Measurements from ENCODE around the gene ZNF423.

ZNF423 gene

DNA sequence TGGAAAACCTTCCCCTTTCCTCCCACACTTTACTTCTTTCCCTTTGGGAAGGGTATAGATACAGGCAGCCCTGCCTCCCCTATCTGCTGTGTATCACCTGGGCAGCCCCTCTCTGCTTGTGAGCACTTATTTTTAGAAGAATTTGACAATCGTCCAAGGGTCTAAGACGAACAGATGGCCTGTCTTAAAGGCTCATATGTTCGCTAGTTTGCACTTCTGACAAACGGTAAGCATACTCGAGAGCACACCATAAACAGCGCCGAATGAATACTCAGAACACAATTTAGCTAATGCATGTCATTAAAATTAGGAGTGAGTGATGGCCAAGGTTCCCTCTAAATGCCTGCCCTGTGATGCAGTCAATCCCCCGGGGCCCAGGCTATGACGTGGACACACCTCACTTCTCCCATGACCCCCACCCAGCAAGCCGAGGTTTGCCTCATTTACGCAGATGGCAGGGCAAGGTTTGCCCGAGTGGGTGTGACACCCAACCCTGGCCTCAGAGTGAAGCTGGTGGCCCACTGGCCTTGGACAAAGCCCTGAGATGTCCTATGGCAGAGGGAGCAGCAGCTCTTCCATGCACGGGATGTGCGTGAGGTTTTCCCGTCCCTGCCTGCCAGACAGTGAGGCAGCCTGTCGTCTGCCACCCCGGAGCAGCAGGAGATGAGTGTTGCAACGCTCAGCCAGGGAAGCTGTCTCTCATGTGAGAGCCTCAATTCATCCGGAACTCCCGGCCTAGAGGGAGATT, 357.1 kb downstream of the ZNF423 start:
- DNase-seq = no peak

- no peak for DNase-seq
Observed at GRCh38 chr16:49498264-49498663, 357.6 kb downstream of the ZNF423 start.

GRCh38 chr16:49497466-49497865, 358.4 kb downstream of the ZNF423 start:
- no peak for DNase-seq

DNA sequence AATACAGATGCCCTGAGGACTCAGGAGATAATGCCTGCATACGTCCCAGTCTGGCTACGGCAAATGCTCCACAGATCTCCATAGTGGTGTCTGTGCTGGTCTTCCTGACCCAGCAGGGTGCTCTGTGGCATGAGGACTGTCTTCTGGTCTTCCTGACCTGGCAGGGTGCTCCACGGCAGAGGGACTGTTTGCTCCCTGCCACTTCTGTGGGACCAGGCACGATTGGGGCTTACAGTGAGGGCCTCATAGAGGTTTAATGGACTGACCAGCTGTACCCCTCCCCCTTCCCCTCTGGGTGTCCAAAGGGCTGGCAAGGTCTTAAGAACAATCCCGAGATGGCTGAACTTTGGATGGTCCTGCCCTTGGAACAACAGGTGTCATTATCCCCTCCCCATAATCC, 359.3 kb downstream of the ZNF423 start:
- DNase-seq = no peak

- DNase-seq = no peak
Observed at GRCh38 chr16:49495596-49496355, 360.1 kb downstream of the ZNF423 start.

DNA sequence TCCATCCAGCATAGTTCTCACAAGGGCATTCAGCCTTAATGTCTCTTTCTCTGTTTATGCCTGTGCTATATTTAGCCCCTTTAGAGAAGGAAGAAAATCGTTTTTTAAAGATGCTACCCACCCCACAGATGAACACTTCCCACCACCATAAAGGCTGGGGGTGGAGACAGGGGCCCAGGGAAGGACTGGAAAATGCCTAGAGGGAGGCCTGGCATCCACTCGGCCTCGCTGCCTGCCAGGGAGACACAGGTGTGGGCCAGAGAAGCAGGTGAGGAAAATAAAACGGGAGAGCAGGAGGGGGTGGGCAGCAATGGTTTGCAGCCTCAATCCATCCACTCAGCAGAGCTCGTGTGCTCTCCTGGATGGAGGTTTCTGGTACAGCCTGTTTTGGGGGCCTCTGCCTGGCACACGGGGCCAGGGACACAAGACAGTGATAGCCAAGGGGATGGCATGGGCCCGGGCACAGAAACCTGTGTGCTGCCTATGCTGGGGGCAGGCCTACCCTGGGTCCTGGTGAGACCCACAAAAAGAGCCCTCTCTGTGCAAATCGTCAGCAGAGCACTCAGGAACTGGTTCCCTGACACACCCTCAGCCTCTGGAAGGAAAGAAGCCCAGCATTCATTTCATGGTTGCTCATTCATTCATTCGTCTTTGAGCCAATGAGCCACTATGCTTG, 360.9 kb downstream of the ZNF423 start:
- no peak for DNase-seq

GRCh38 chr16:49494474-49494873, 361.4 kb downstream of the ZNF423 start:
- DNase-seq = no peak

DNA sequence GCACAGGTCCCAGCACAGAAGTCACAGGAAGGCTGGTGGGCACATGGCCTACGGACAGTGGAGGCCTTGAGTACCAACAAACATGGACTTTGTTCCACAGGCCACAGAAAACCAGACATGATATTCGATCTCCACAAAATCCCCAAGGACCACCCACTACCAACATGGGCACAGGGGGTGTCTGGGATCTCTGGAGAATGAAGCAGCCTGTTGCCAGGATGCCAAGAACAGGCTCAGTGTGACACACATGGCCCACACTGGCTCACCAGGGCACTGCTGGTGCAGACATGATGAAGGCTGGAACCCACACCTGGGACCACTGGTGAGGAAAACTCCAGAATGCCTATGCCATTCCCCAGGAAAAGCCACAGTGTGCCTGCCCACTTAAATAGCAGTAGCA, 362.1 kb downstream of the ZNF423 start:
- no peak for DNase-seq

GRCh38 chr16:49492896-49493626, 362.9 kb downstream of the ZNF423 start:
- DNase-seq = no peak

DNA sequence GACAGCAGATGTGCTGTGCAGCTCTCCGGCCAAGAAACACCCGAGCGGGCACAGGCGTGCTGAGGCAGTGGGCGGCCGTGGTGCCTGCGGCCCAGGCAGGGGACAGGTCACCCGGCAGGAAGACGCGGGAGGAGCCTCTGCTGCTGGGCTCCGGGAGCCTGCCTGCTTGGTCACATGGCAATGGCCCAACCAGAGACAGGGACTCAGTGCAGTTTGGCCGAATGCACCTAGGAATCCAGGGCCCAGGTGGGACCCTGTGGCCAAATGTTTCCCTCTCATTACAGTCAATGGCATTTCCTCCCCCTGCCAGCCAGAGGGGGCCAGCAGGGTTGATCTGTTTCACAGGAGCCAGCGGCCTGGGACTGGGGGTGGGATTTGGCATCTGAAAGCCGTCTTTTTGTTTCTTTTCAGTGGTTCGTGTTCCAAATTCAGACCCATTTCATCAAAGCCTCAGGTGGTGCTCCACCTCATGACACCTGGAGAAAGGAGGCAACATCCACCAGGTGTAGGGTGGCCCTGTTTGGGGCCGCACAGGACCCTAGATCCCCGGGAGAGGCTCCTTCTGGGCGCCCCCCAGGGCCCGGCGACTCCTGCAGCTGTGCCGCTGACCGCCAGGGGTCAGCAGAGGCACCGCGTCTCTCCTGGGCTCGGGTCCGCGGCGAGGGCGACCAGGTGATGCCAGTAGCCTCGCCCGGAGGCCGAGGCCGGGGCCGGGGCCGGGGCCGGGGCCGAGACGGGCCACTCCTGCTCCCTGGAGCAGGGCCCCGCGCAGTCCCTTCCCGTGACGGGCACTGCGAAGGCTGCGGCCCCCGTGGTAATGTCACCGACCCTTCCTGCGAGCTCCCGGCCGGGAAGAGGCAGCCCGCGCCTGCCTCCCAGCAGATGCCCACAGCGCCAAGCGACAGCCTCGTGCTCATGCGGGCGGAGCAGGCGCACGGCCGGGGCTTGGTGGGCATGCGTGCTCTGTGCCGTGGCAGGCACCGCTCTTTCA, 363.8 kb downstream of the ZNF423 start:
- DNase-seq = peak in 1 of 2 experiments; percentile 5

GRCh38 chr16:49491106-49491670, 364.7 kb downstream of the ZNF423 start:
- DNase-seq = no peak

DNA sequence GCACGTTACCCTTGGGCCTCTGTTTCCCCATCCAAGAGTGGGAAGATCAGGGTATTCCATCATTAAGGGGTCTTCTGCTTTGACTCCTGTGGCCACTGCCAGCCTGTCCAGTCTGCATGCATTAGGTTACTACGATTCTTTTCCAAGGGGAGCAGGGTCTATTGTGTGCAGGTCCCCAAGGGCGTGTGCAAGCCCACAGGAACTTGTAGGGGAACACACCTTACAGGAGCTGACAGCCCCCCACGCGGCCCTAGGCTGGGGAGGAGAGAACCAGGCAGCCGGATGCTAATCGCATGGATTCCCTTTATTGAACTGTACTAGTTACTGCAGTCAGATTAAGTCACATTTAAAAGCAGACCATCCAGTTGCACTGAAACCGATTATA, 365.6 kb downstream of the ZNF423 start:
- no peak for DNase-seq

- DNase-seq = no peak
Observed at GRCh38 chr16:49489686-49490320, 366.1 kb downstream of the ZNF423 start.

GRCh38 chr16:49488740-49489525, 367.0 kb downstream of the ZNF423 start:
- no peak for DNase-seq

- DNase-seq = no peak
Observed at GRCh38 chr16:49488336-49488735, 367.6 kb downstream of the ZNF423 start.

GRCh38 chr16:49487746-49488145, 368.2 kb downstream of the ZNF423 start:
- DNase-seq = no peak

DNA sequence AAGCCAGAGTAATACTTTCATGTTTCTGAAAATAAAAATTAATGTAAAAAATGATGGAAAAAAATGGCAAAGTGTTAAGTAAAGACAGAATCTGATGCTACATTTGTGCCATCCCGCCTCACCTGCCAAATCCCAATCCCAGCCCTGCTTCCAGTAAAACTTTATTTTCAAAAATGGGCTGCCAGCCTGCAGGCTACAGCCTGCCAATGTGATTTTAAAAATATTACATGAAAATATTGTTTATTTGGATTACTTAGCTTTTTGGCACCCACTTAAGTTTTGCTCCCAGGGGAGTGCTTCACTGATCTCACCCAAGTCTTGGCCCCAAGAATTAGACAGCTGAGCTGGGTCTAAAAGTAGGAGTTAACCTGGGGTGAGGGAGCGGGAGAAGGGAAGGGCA, 369.5 kb downstream of the ZNF423 start:
- no peak for DNase-seq

- no peak for DNase-seq
Observed at GRCh38 chr16:49485663-49486062, 370.2 kb downstream of the ZNF423 start.

- no peak for DNase-seq
Observed at GRCh38 chr16:49484936-49485335, 371.0 kb downstream of the ZNF423 start.

- DNase-seq = no peak
Observed at GRCh38 chr16:49484451-49484849, 371.5 kb downstream of the ZNF423 start.

Data from SHP77 (cell line).